ENCODE measurements around the gene ZDHHC5. TPM values are rescaled to one million over a fixed set of nuclear protein-coding genes. Genes with fewer than 3 reads are reported as not detected.

The ZDHHC5 gene
- total RNA-seq, 3 donors from 2014 or later, result 75.5 to 83.0 (median 81.6) TPM

DNA sequence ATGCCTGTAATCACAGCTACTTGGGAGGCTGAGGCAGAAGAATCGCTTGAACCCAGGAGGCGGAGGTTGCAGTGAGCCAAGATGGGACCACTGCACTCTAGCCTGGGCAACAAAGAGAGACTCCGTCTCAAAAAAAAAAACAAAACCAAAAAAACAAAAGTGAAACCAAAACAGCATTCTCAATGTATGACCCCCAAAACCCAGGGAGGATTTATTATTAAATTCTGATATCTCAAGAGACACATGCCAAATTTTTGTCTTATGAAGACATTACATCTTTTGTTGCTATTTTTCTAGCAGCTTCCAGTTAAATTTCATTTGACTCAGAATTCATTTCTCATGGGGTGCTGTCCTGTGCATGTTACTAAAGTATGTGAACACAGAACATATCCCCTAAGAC is 15.3 kb upstream of the ZDHHC5 start:
- DNase-seq, result no peak

DNA sequence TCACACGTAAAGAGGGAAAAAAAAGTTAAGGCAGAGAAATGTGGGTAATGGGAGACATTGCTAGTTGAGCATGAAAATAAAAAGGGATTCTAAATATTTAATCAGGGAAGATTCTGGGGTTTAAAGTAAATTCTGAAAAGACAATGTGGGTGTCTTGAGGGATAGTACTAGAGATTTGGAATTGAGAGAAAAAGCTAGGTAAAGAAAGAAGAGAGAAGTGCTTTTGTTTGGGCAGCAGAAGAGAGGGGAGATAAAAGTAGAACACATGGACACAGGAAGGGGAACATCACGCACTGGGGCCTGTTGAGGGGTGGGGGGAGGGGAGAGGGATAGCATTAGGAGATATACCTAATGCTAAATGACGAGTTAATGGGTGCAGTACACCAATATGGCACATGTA is 14.8 kb upstream of the ZDHHC5 start:
- DNase-seq (no peak), ATAC-seq (no peak)
- TF ChIP-seq, protein P1, sequence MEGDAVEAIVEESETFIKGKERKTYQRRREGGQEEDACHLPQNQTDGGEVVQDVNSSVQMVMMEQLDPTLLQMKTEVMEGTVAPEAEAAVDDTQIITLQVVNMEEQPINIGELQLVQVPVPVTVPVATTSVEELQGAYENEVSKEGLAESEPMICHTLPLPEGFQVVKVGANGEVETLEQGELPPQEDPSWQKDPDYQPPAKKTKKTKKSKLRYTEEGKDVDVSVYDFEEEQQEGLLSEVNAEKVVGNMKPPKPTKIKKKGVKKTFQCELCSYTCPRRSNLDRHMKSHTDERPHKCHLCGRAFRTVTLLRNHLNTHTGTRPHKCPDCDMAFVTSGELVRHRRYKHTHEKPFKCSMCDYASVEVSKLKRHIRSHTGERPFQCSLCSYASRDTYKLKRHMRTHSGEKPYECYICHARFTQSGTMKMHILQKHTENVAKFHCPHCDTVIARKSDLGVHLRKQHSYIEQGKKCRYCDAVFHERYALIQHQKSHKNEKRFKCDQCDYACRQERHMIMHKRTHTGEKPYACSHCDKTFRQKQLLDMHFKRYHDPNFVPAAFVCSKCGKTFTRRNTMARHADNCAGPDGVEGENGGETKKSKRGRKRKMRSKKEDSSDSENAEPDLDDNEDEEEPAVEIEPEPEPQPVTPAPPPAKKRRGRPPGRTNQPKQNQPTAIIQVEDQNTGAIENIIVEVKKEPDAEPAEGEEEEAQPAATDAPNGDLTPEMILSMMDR (IDR thresholded peaks at IDR 0.05), result no peak
- H3K9me3 ChIP-seq, result no peaks in the 10 kb centered on the region
- no peak overlapping the region for H3K4me3 ChIP-seq
- peaks cover 3% of the 10 kb centered on the region for H3K4me1 ChIP-seq (ENCODE audit: low read depth)
- intact Hi-C loops (cut with DNase I, micrococcal nuclease), result no loop called here
- peaks cover 4% of the 10 kb centered on the region for H3K36me3 ChIP-seq (ENCODE audit: low read depth)

More for the DNA sequence above, 15.3 kb upstream of the ZDHHC5 start:
- TF ChIP-seq, protein P1 (IDR thresholded peaks at IDR 0.05), result no peak
- peaks cover 3% of the 10 kb centered on the region for H3K4me1 ChIP-seq (ENCODE audit: low read depth)
- no peaks in the 10 kb centered on the region for H3K9me3 ChIP-seq
- peaks cover 4% of the 10 kb centered on the region for H3K36me3 ChIP-seq (ENCODE audit: low read depth)
- no peak for ATAC-seq
- no peak overlapping the region for H3K4me3 ChIP-seq
- intact Hi-C loops (cut with DNase I, micrococcal nuclease), result no loop called here

DNA sequence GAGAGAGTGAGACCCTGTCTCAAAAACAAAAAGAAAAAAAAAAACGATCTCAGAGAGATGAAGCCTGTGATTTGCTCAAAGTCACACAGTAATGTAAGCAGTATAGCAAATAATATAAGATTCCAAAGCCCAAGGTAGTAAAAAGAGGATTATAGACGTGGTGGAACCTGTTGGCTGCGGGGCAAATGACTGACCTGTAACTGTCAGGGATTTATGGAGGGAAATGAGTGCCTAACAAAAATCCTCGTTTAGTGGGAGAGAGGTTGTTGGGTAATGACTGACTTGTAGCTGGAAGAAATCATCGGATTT is 11.1 kb upstream of the ZDHHC5 start:
- H3K36me3 ChIP-seq (ENCODE audit: low read depth), result peaks cover 4% of the 10 kb centered on the region
- H3K4me1 ChIP-seq (ENCODE audit: low read depth), result peaks cover 8% of the 10 kb centered on the region
- TF ChIP-seq, protein P1 (IDR thresholded peaks at IDR 0.05), result no peak
- intact Hi-C loops (cut with DNase I, micrococcal nuclease), result no loop called here
- DNase-seq, result no peak
- H3K4me3 ChIP-seq, result peak overlapping the region; percentile 25
- peak; percentile 4 for ATAC-seq
- H3K9me3 ChIP-seq, result no peaks in the 10 kb centered on the region

DNA sequence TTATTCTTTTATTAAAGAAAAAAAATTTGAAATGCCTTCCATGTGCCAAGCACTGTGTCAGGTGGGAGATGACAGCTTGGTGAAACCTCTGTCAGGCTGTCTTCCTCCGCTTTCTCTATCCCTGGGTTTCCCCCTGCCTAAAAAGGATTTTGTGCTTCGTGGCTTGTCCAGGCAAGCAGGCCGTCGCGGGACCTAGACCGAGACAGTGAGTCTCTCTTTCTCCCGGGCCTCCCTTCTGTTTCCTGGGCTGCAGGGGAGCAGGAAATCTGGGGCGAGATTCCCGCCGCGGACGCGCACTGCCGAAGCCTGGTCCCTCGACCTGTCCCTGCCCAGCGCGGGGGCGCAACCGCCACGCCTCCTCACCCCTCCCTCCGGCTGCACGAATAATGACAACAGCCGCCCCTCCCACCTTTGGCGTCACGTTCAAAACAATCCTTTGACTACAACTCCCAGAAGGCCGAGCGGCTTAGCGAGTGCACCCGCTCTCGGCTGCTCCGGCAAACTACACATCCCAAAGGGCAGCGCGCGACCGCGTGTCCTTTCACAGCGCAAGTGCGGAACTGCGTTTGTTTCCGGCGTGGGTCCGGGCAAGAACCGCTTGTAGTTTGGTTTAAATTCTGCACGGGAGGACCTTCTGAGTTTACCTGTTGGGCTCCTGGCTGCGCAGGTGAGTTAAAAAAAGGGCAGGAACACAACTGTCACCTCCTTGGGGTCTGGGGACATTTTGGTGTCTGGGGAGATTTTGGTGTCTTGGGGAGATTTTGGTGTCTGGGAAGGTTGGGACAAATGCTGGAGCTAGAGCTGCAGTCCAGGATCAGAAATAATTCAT is 10.5 kb upstream of the ZDHHC5 start, which contains the start of gene CLP1:
CLP1 (plus strand) TSS at position 569 of the 829 bp plus-strand sequence. CDS start 1,715 bp downstream, outside the sequence.
- H3K36me3 ChIP-seq (ENCODE audit: low read depth), result peaks cover 4% of the 10 kb centered on the region
- H3K4me1 ChIP-seq (ENCODE audit: low read depth), result peaks cover 8% of the 10 kb centered on the region
- intact Hi-C loops (cut with DNase I, micrococcal nuclease), result no loop called here
- TF ChIP-seq, protein P1 (IDR thresholded peaks at IDR 0.05), result no peak
- peak within 1 kb of the TSS; percentile 25 for H3K4me3 ChIP-seq
- peak; percentile 99 to 100 (median 99) for DNase-seq
- peak; percentile 99 for ATAC-seq
- H3K9me3 ChIP-seq, result no peaks in the 10 kb centered on the region

DNA sequence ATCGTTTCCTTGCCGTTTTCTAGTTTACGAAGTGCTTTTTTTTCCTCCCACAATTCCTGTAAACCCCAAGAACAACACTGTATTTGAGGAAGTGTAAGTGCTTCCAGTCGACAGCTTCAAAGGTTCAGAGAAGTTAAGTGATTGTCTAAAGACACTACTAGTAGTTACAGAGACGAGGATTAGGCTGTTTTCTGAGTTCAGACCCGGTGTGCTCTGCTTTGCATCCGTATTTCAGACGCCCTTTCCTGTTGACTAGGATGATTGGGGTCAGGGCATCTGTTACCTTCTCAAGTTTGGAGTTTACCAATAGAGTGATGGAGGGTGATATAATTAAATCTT is 9.9 kb upstream of the ZDHHC5 start:
- ATAC-seq, result no peak
- Histone ChIP-seq H3K36me3 (ENCODE audit: low read depth) (peaks cover 4% of the 10 kb centered on the region), H3K4me1 (ENCODE audit: low read depth) (peaks cover 8% of the 10 kb centered on the region), H3K4me3 (peak overlapping the region; percentile 25), H3K9me3 (no peaks in the 10 kb centered on the region)
- intact Hi-C loops (cut with DNase I, micrococcal nuclease), result no loop called here
- DNase-seq, result no peak
- TF ChIP-seq, protein P1 (IDR thresholded peaks at IDR 0.05), result no peak
